AG10803 (cell line): ENCODE measurements around the gene NALCN.

Source experiments
- DNase-seq: peaks from one replicate; pipeline ENCODE4 v3.0.0; 2010; ENCODE audit warnings: low read depth
- H3K4me3 ChIP-seq: 2 replicates; pipeline ENCODE4 v1.5.1; 2011; ENCODE audit warnings: mild to moderate bottlenecking, low read length, control low read depth
- TF ChIP-seq, protein P1 (sequence below): conservative IDR thresholded peaks from 2 replicates; pipeline ENCODE4 v1.5.1; 2011; ENCODE audit warnings: mild to moderate bottlenecking, low read length, control low read depth, inconsistent platforms

NALCN gene

DNA sequence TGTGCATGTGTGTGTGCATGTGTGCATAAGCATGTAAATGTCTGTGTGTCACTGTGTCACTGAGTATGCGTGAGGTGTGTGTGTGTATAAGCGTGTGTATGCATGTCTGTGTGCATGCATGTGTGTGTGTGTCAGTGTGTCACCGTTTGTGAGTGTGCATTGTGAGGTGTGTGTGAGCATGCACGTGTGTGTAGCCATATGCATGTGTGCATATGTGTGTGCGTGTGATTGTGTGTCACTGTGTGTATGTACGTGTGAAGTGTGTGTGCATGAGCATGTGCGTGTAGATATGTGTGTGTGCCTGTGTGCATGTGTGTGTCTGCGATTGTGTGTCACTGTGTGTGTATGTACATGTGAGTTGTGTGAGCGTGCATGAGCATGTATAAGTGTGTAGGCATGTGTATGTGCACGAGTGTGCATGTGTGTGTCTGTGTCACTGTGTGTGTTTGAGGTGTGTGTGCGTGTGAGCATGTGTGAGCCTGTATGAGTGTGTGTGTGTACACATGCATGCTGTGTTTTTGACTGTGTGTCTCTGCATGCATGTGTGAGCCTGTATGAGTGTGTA is 144.5 kb downstream of the NALCN start:
- no peak for DNase-seq
- H3K4me3 ChIP-seq: no peak overlapping the region
- TF ChIP-seq, protein P1, sequence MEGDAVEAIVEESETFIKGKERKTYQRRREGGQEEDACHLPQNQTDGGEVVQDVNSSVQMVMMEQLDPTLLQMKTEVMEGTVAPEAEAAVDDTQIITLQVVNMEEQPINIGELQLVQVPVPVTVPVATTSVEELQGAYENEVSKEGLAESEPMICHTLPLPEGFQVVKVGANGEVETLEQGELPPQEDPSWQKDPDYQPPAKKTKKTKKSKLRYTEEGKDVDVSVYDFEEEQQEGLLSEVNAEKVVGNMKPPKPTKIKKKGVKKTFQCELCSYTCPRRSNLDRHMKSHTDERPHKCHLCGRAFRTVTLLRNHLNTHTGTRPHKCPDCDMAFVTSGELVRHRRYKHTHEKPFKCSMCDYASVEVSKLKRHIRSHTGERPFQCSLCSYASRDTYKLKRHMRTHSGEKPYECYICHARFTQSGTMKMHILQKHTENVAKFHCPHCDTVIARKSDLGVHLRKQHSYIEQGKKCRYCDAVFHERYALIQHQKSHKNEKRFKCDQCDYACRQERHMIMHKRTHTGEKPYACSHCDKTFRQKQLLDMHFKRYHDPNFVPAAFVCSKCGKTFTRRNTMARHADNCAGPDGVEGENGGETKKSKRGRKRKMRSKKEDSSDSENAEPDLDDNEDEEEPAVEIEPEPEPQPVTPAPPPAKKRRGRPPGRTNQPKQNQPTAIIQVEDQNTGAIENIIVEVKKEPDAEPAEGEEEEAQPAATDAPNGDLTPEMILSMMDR: no peak

DNA sequence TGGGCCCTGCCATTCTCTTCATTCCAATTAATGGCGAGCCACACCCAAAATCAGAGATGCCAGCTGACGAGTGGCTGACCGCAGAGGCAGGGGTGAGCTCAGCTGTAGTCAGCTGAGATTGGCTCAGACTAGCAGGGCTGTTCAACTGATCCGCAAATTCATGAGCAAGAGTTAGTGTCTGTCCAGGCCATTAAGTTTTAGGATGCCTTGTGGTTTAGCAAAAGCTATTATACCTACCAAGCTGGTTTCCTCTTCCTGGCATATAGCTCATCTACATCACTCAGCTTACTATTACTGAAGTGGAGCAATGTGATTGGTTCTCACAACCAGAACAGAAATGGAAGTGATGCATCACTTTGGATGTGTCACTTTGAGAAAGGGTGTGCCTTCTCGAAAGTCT is 148.7 kb downstream of the NALCN start:
- TF ChIP-seq, protein P1: no peak
- peak; percentile 69 for DNase-seq

DNA sequence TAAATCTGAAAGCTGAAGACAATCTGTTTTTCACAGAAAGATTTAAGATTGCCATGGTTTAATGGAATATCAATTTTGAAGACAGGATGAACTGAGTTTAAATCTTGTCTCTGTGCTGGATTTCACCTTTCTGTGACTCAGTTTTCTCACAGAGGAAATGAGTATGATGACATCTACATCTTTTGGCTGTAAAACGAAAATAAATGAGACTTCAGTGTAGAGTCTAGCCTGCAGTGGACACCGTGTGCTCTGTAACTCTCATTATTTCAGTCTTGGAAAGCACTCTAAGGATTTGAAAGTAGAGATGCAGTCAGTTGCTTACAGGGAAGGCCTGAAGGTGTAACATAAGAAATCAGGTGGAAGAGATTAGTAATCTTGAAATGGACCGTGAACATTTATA is 150.4 kb downstream of the NALCN start:
- no peak overlapping the region for H3K4me3 ChIP-seq
- DNase-seq: peak; percentile 10
- TF ChIP-seq, protein P1: no peak

More for the DNA sequence above, 148.7 kb downstream of the NALCN start:
- H3K4me3 ChIP-seq: no peak overlapping the region

DNA sequence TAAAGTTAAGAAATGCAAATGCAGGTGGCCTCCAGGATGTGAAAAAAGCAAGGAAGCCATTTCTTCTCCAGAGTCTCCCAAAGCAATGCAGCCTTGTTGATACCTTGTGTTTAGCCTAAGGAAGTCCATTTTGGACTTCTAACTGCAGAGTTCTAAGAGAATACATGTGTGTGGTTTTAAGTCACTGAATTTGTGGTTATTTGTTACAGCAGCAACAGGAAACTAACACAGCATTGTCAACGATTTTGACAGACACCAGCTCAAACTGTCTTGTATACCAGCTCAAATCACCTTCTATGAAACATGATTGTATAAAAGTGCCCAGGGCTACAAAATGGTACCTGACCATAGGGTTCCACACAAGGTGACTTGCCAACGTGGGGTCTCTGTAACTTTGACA is 151.4 kb downstream of the NALCN start:
- DNase-seq: no peak
- no peak overlapping the region for H3K4me3 ChIP-seq
- TF ChIP-seq, protein P1: no peak

DNA sequence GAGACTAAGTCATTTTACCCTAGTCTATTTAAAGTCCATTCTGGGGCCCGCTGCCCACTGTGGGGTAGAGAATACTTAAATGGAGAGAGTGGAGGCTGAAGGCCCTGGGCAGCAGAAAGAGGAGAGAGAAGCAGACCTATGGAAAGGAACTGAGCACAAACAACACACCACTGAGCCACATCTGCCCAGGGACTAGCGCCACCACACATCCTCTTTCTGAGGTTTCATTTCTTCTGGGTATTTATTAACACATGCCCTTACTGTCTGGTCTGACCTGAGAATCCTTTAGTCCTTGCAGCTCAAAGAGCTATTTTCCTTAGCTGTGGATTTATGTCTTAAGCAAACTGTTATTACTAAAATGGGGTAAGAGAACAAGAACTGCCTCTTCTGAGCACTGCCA is 154.0 kb downstream of the NALCN start:
- DNase-seq: no peak
- TF ChIP-seq, protein P1: no peak
- no peak overlapping the region for H3K4me3 ChIP-seq

DNA sequence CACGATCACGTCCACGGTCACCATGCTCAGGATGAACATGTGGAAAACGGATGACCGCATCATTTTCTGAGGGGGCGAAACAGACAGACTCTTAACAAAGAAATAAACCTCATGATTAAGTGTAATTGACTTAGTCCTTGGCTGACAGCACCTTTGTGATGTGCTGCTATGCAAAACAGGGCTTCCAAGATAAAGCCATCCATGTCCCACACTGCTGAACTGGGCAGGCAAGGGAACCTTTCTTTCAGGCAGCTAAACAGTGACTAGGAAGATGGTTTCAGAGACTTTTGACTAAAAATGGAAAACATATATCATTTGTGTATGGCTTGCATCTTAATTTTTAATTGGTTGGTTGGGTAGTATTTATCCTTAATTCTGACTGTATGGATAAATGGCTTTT is 157.8 kb downstream of the NALCN start:
- H3K4me3 ChIP-seq: no peak overlapping the region
- DNase-seq: no peak
- TF ChIP-seq, protein P1: no peak

DNA sequence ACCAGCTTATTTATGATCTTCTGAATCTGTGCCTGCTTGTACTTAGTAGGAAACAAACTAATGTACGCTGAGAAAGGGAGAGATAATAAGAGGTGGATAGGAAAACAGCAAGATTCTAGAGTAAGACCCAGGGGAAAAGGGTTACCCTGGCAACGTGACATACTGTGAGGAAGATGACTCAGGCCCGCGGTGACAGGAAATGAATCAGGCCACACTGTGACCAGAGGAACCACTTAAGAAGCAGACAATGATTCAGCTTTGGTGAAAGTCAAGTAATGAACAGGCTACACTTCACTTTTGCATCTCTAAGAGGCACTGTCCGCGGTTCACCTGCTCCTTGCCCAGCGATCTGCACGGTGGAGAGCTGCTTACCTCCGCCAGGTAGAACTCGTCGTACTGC is 158.2 kb downstream of the NALCN start:
- TF ChIP-seq, protein P1: no peak
- peak; percentile 82 for DNase-seq
- H3K4me3 ChIP-seq: no peak overlapping the region
